DND-41 (cell line): ENCODE data around the gene KLHL2.

Experiments
- CTCF ChIP-seq: IDR thresholded peaks from 2 replicates; pipeline ENCODE4 v1.5.1; 2012; ENCODE audit warnings: borderline replicate concordance, low read length, moderate library complexity, mild to moderate bottlenecking; ENCODE audit not compliant: poor library complexity, severe bottlenecking; ENCODE audit errors: extremely low read depth
- EZH2 ChIP-seq: IDR thresholded peaks from 3 replicates; pipeline ENCODE4 v1.6.1; 2012; ENCODE audit warnings: borderline replicate concordance, low read depth, mild to moderate bottlenecking, moderate library complexity, low read length, inconsistent platforms; ENCODE audit not compliant: severe bottlenecking

GRCh38 chr4:165209796-165210195 is 2.4 kb downstream of the KLHL2 start:
- TF ChIP-seq CTCF (no peak), EZH2 (no peak)
